ENCODE measurements around the gene TENM4.

TENM4 gene

DNA sequence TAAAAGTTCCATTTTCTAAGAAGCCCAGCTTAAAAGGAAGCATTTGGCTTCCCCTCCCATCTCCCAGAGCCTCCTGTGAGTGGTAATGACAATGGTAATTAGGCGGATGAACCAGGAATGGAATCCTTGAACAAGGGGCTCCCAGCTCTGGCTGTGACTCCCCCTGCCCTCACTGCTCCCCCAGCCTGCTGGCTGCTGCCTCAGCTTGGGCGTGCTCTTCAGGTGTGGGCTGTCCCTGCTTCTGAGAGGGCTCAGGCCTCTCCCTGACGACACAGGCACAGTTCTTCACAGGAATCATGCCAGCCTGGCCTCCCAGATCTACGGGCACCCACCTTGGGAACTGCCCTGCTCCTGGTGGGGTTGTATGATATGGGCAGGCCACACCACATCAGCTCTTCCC lies 784.5 kb downstream of the TENM4 start:
- Histone ChIP-seq H3K27ac (ENCODE audit: low read length) (no peak overlapping the region), H3K27me3 (ENCODE audit: low read depth, low read length) (no peaks in the 10 kb centered on the region), H3K4me1 (ENCODE audit: control insufficient read depth in 1 of 2, insufficient read depth in 2 of 2, low read length in 2 of 2) (no peaks in the 10 kb centered on the region), H3K36me3 (ENCODE audit: control insufficient read depth in 1 of 2, insufficient read depth in 2 of 2, low read length in 2 of 2) (no peaks in the 10 kb centered on the region), H3K9me3 (ENCODE audit: control insufficient read depth in 1 of 2, low read length in 2 of 2) (no peaks in the 10 kb centered on the region), H3K4me3 (ENCODE audit: low read depth in 1 of 2, low read length in 2 of 2) (no peak overlapping the region)

DNA sequence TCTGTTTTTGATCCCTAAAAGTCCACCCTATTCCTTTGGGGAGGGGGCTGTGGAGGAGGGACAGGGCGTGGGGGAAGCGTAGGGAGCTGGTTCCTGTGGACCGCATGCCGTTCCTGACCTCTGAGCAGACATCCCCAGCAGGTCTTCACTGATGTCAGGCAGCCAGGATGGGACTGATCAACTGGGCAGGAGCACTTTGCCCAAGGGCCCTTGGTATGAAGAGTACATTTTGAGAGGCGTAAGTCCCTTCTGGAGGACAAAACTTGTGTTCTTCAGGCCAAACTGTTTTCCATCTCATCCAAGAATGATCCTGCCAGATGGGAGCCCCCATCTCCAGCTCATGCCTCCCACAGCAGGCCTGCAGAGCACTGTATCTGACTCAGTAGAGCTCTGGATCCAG lies 785.3 kb downstream of the TENM4 start:
- Histone ChIP-seq H3K4me1 (ENCODE audit: control insufficient read depth in 1 of 2, insufficient read depth in 2 of 2, low read length in 2 of 2) (no peaks in the 10 kb centered on the region), H3K27me3 (ENCODE audit: low read depth, low read length) (no peaks in the 10 kb centered on the region), H3K9me3 (ENCODE audit: control insufficient read depth in 1 of 2, low read length in 2 of 2) (no peaks in the 10 kb centered on the region), H3K4me3 (ENCODE audit: low read depth in 1 of 2, low read length in 2 of 2) (no peak overlapping the region), H3K36me3 (ENCODE audit: control insufficient read depth in 1 of 2, insufficient read depth in 2 of 2, low read length in 2 of 2) (no peaks in the 10 kb centered on the region), H3K27ac (ENCODE audit: low read length) (no peak overlapping the region)

DNA sequence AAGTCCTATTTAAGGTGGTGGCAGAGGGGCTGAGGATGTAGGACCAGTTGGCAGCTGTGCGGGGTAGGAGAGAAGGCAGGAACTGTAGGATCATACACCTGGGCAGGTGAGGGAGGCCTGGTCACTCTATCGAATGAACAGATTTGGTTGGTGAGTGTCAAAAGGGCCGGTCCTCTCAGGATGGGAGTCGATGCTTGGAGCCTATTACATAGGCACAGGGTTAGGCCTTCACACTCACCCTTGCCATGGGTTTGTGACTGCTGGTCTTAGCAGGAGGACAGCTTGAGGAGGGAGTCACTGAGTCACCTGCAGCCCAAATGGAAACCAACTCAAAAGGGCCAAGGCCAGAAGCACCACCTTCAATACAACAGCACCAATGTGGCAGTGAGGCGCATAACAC lies 786.0 kb downstream of the TENM4 start:
- no peaks in the 10 kb centered on the region for H3K36me3 ChIP-seq (ENCODE audit: control insufficient read depth in 1 of 2, insufficient read depth in 2 of 2, low read length in 2 of 2)
- H3K9me3 ChIP-seq (ENCODE audit: control insufficient read depth in 1 of 2, low read length in 2 of 2) = no peaks in the 10 kb centered on the region
- no peak overlapping the region for H3K27ac ChIP-seq (ENCODE audit: low read length)
- no peaks in the 10 kb centered on the region for H3K27me3 ChIP-seq (ENCODE audit: low read depth, low read length)
- no peak overlapping the region for H3K4me3 ChIP-seq (ENCODE audit: low read depth in 1 of 2, low read length in 2 of 2)
- H3K4me1 ChIP-seq (ENCODE audit: control insufficient read depth in 1 of 2, insufficient read depth in 2 of 2, low read length in 2 of 2) = no peaks in the 10 kb centered on the region

DNA sequence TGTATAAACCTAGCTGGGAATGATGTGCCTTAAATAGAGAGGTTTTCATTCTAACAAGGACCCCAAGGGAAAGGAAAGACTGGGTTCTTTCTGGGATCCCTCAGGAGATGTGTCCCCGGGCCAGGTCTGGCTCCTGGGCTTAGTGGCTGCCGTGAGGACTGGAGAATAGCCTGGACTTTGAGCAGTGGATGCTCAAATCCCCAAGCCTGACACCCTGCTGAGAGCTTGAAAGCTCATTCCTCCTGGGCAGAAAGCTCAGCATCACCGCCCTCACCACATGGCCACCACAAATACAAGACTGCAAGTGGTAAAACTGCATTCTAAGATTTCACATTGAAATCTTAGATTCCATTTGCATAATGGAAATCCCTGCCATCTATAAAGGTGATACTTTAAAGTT lies 786.8 kb downstream of the TENM4 start:
- H3K9me3 ChIP-seq (ENCODE audit: control insufficient read depth in 1 of 2, low read length in 2 of 2) = no peaks in the 10 kb centered on the region
- no peak overlapping the region for H3K4me3 ChIP-seq (ENCODE audit: low read depth in 1 of 2, low read length in 2 of 2)
- no peak overlapping the region for H3K27ac ChIP-seq (ENCODE audit: low read length)
- no peaks in the 10 kb centered on the region for H3K4me1 ChIP-seq (ENCODE audit: control insufficient read depth in 1 of 2, insufficient read depth in 2 of 2, low read length in 2 of 2)
- no peaks in the 10 kb centered on the region for H3K36me3 ChIP-seq (ENCODE audit: control insufficient read depth in 1 of 2, insufficient read depth in 2 of 2, low read length in 2 of 2)
- H3K27me3 ChIP-seq (ENCODE audit: low read depth, low read length) = no peaks in the 10 kb centered on the region

DNA sequence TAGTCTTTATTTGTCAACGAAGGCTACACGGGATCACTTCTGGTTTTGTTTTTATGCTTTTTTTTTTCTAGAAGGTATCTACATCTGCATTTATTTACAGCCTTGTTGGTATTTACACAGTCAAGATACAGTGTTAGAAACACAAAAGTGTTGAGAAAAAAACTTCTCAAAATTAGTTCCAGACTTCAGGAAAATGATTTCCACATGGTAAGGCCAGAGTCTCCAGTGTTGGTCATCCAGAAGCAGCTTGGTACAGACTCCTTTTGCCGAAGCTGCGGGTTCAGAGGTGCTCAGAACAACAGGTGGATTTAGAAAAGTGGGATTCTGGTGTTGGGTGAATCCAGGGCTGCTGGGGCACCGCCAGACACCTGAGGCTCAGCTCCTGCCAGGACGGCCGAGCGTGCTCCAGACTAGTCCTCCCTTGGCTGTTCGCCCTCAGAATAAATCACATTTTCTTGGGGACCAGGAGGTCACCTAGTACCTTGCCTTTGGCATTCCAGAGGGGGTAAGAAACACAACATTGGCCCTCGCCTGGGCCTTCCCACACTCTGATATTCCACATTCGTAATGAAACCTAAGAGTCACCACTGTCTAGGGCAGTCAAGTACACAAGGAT lies 787.4 kb downstream of the TENM4 start:
- Histone ChIP-seq H3K27ac (ENCODE audit: low read length) (no peak overlapping the region), H3K9me3 (ENCODE audit: control insufficient read depth in 1 of 2, low read length in 2 of 2) (no peaks in the 10 kb centered on the region), H3K4me3 (ENCODE audit: low read depth in 1 of 2, low read length in 2 of 2) (no peak overlapping the region), H3K36me3 (ENCODE audit: control insufficient read depth in 1 of 2, insufficient read depth in 2 of 2, low read length in 2 of 2) (no peaks in the 10 kb centered on the region), H3K27me3 (ENCODE audit: low read depth, low read length) (no peaks in the 10 kb centered on the region), H3K4me1 (ENCODE audit: control insufficient read depth in 1 of 2, insufficient read depth in 2 of 2, low read length in 2 of 2) (no peaks in the 10 kb centered on the region)

DNA sequence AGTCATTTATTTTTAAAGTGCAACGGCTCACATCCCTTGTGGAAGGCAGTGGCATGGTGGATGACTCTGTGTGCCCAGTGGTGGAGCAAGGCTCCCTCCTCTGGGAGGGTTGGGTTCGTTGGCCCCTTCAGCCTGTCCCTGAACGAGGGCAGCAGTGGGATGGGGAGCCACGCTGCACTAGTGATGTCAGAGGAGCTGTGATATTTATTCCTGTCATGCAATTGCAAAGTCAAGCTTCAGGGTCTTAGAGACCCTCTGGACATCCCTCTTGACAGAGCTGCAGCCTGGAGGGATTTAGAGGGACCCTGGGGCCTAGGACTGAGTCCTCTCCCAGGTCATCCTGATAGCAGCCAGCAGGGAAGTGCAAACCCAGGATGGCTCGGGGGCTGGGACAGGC lies 788.0 kb downstream of the TENM4 start:
- Histone ChIP-seq H3K9me3 (ENCODE audit: control insufficient read depth in 1 of 2, low read length in 2 of 2) (no peaks in the 10 kb centered on the region), H3K4me3 (ENCODE audit: low read depth in 1 of 2, low read length in 2 of 2) (no peak overlapping the region), H3K27me3 (ENCODE audit: low read depth, low read length) (no peaks in the 10 kb centered on the region), H3K27ac (ENCODE audit: low read length) (no peak overlapping the region), H3K36me3 (ENCODE audit: control insufficient read depth in 1 of 2, insufficient read depth in 2 of 2, low read length in 2 of 2) (no peaks in the 10 kb centered on the region), H3K4me1 (ENCODE audit: control insufficient read depth in 1 of 2, insufficient read depth in 2 of 2, low read length in 2 of 2) (no peaks in the 10 kb centered on the region)

DNA sequence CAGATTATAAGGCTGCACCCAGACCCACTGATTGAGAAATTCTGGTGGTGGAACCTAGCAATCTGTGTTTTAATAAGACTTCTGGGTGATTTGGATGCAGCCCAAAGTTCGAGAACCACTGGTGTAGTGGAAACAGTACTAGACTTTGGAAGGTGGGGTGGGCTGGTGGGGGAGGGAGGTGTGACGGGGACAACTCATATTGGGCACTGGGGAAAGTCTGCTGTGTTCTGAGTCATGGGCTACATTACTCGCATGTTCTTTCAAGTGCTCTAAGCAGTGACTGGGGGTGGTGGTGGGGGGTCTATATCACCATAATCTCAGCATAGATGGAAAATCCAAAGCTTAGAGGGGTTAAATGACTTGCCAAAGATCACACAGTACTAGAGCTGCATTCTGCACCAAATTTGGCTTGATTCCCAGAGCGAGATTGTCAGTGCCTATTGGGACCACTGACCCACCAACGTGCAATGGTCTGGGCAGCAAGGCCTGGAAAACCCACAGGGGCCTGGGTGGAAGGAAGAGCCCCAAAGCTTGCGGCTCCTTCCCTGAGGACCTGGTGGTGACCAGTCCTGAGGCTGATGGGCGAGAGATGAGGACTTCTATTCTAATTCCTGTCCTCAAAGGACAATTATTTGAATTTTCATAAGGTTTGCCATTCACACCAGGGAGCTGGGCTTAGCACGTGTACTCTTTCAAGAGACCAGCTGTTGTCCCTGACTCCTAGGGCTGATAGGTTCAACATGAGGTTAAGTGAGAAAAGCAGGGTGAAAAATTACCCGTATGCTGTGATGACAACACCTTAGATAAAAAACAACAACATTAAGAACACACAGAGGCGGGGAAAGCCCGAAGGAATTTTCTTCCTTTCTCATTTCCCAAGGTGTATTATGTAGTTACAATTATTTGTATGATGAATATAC lies 788.6 kb downstream of the TENM4 start:
- no peaks in the 10 kb centered on the region for H3K36me3 ChIP-seq (ENCODE audit: control insufficient read depth in 1 of 2, insufficient read depth in 2 of 2, low read length in 2 of 2)

DNA sequence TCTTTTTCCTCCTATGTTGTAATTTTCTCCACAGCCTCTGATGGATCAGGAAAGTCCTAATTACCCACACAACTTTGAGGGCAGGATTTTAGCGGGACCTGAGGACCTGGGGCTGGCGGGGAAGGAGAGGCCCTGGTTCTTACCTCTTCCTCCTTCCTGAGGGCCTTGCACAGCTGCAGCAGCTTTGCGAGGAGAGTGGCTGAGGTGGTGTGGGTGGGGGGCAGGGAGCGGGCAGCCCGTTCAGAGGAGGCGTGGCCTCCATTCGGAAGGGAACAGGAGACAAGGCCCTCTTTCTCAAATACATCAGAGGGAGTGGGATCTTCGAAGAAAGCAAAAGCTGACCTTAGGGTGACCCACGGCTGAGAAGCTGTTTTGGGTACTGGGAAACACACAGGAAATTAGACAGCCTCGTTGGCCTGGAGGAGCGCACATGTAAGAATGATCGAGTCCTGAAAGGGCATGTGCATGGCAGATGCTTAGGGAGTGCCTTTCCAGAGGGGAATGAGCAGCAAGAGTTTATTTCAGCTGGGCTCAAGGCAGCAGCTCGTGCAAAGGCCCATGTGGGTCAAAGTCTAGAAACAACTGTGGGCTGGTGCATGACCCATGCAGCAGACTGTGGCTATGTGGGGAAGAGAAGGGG lies 789.6 kb downstream of the TENM4 start:
- H3K27me3 ChIP-seq (ENCODE audit: low read depth, low read length) = no peaks in the 10 kb centered on the region
- H3K27ac ChIP-seq (ENCODE audit: low read length) = no peak overlapping the region
- H3K36me3 ChIP-seq (ENCODE audit: control insufficient read depth in 1 of 2, insufficient read depth in 2 of 2, low read length in 2 of 2) = no peaks in the 10 kb centered on the region
- no peaks in the 10 kb centered on the region for H3K9me3 ChIP-seq (ENCODE audit: control insufficient read depth in 1 of 2, low read length in 2 of 2)
- no peaks in the 10 kb centered on the region for H3K4me1 ChIP-seq (ENCODE audit: control insufficient read depth in 1 of 2, insufficient read depth in 2 of 2, low read length in 2 of 2)
- no peak overlapping the region for H3K4me3 ChIP-seq (ENCODE audit: low read depth in 1 of 2, low read length in 2 of 2)

More for the DNA sequence above, 788.6 kb downstream of the TENM4 start:
- no peak overlapping the region for H3K4me3 ChIP-seq (ENCODE audit: low read depth in 1 of 2, low read length in 2 of 2)
- no peaks in the 10 kb centered on the region for H3K4me1 ChIP-seq (ENCODE audit: control insufficient read depth in 1 of 2, insufficient read depth in 2 of 2, low read length in 2 of 2)
- H3K27ac ChIP-seq (ENCODE audit: low read length) = no peak overlapping the region
- H3K9me3 ChIP-seq (ENCODE audit: control insufficient read depth in 1 of 2, low read length in 2 of 2) = no peaks in the 10 kb centered on the region
- H3K27me3 ChIP-seq (ENCODE audit: low read depth, low read length) = no peaks in the 10 kb centered on the region

DNA sequence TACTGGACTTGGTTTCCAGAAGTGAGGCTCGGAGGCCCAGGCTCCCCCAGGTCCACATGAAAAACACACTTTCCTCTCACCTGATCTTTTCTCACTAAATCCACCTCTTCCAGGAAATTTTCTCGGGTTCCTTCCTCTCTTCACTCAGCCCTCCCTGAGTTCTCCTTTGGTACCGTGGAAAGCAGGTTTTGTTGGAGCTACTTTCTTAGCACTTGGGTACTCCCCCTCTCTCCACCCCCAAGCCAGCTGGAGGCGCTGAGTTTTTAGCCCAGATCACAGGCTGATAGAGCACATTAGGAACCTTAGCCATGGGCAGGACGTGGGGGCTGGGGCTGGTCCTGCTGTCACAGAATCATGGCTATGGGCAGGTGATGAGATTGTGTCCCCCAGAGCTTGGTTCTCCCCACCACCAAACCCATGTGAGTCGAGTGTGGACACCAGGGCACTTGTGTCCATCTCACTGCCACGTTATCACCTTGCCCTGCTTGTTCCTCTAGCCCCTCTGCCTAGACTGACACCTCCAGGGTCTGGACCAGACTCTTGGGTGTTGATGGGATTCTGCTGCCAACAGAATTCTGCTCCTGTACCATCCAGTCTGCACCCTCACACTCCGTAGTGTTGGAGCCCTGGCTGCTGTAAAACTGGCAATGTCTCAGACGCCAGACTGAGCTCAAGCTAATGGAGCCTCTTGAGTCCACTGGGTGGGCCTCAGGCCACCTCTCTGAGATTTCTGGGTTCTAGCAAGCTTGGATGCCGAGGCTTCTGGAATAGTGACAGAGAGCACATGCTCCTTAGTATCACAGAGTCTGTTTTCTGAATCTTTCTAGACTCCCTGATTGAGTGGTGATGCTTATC lies 791.2 kb downstream of the TENM4 start:
- H3K4me3 ChIP-seq (ENCODE audit: low read depth in 1 of 2, low read length in 2 of 2) = no peak overlapping the region
- H3K27ac ChIP-seq (ENCODE audit: low read length) = no peak overlapping the region
- no peaks in the 10 kb centered on the region for H3K36me3 ChIP-seq (ENCODE audit: control insufficient read depth in 1 of 2, insufficient read depth in 2 of 2, low read length in 2 of 2)
- no peaks in the 10 kb centered on the region for H3K4me1 ChIP-seq (ENCODE audit: control insufficient read depth in 1 of 2, insufficient read depth in 2 of 2, low read length in 2 of 2)
- no peaks in the 10 kb centered on the region for H3K9me3 ChIP-seq (ENCODE audit: control insufficient read depth in 1 of 2, low read length in 2 of 2)
- H3K27me3 ChIP-seq (ENCODE audit: low read depth, low read length) = no peaks in the 10 kb centered on the region

DNA sequence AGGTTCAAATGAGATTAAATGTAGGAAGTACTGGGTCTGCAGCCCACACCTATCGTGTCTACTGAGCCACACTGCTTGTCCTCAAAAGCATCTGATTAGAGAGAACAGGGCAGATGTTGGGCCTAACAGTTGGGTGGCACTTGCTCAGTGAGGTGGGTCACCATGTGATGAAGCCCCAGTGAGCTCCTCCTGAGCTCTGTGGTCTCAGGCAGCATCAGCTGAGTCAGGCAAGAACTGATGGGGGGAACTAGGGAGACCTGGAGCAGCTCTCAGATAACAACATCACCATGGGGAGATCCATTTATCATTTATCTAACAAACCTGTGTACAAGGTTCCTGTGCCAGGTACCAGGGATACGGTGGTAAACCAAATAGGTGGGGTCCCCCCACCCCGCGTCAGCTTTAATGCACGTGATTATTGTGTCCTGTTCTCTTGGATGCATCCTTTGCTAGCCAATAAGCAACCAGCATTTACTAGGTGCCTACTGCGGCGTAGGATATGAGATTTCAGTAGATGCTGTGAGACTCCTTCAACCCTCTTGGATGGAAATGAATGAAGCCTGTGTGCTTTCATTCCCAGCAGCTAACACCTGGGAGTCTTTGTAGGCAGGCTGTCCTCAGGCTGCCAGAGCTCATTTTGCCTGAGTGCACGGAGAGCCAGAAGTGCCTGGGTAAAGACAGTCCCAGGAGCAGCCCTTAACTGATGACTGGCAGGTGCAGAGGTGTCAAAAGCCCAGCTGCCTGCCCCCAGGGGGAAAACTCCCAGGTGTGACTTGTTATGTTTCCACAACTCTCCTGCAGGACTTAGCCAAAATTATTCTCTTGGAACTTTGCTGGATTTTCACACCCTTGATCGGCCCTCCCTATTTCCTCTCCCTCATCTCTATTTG lies 792.6 kb downstream of the TENM4 start:
- H3K4me3 ChIP-seq (ENCODE audit: low read depth in 1 of 2, low read length in 2 of 2) = no peak overlapping the region
- H3K4me1 ChIP-seq (ENCODE audit: control insufficient read depth in 1 of 2, insufficient read depth in 2 of 2, low read length in 2 of 2) = no peaks in the 10 kb centered on the region
- H3K27me3 ChIP-seq (ENCODE audit: low read depth, low read length) = no peaks in the 10 kb centered on the region
- no peaks in the 10 kb centered on the region for H3K36me3 ChIP-seq (ENCODE audit: control insufficient read depth in 1 of 2, insufficient read depth in 2 of 2, low read length in 2 of 2)
- no peaks in the 10 kb centered on the region for H3K9me3 ChIP-seq (ENCODE audit: control insufficient read depth in 1 of 2, low read length in 2 of 2)
- no peak overlapping the region for H3K27ac ChIP-seq (ENCODE audit: low read length)

Measured in muscle layer of duodenum (tissue), 2 donors.